Amniotic stem cell (primary cell): ENCODE measurements around the gene INPP5J.
A peak's percentile ranks its signal among the peaks of the same experiment; 100 is the strongest.
"Not testable (repeated sequence)": the region's sequence is repeated elsewhere in the genome, so short reads cannot be mapped to it uniquely, and the experiment has no call there.

Source experiments
- DNase-seq: peaks from one replicate; lab custom pipeline; 2025; lab: John Stamatoyannopoulos, UW

Gene INPP5J

GRCh38 chr22:31150615-31151014, 27.8 kb downstream of the INPP5J start:
- no peak for DNase-seq

GRCh38 chr22:31151872-31152271, 29.1 kb downstream of the INPP5J start:
- DNase-seq = no peak

GRCh38 chr22:31153357-31153756, 30.6 kb downstream of the INPP5J start:
- DNase-seq = no peak

GRCh38 chr22:31154975-31155374, 32.2 kb downstream of the INPP5J start:
- DNase-seq = no peak

- DNase-seq = no peak
Observed at GRCh38 chr22:31155422-31155821, 32.7 kb downstream of the INPP5J start.

- no peak for DNase-seq
Observed at GRCh38 chr22:31160328-31160978, 37.7 kb downstream of the INPP5J start.

- no peak for DNase-seq
Observed at GRCh38 chr22:31161386-31161785, 38.6 kb downstream of the INPP5J start.

GRCh38 chr22:31162015-31162765, 39.4 kb downstream of the INPP5J start:
- no peak for DNase-seq

- no peak for DNase-seq
Observed at GRCh38 chr22:31170971-31171370, 48.2 kb downstream of the INPP5J start.

- not testable (repeated sequence) for DNase-seq
Observed at GRCh38 chr22:31171734-31172133, 49.0 kb downstream of the INPP5J start.

GRCh38 chr22:31173386-31174145, 50.8 kb downstream of the INPP5J start:
- peak; percentile 77 for DNase-seq

GRCh38 chr22:31176923-31177322, 54.2 kb downstream of the INPP5J start:
- DNase-seq = no peak

- DNase-seq = peak; percentile 61
Observed at GRCh38 chr22:31177420-31178162, 54.8 kb downstream of the INPP5J start.

GRCh38 chr22:31178859-31179258, 56.1 kb downstream of the INPP5J start:
- DNase-seq = no peak

- peak; percentile 57 for DNase-seq
Observed at GRCh38 chr22:31179345-31179744, 56.6 kb downstream of the INPP5J start.

- DNase-seq = no peak
Observed at GRCh38 chr22:31184015-31184414, 61.2 kb downstream of the INPP5J start.
